GM18499 (cell line): ENCODE results near the gene CMTM4.
"Not testable (repeated sequence)": the region's sequence is repeated elsewhere in the genome, so short reads cannot be mapped to it uniquely, and the experiment has no call there.

Experiments
- ATAC-seq: cut with Tn5 transposase; IDR thresholded peaks from one replicate; pipeline ENCODE4 v1.9.1; 2021; ENCODE audit warnings: moderate number of reproducible peaks; ENCODE audit not compliant: insufficient read depth, unreplicated experiment

Gene CMTM4

DNA sequence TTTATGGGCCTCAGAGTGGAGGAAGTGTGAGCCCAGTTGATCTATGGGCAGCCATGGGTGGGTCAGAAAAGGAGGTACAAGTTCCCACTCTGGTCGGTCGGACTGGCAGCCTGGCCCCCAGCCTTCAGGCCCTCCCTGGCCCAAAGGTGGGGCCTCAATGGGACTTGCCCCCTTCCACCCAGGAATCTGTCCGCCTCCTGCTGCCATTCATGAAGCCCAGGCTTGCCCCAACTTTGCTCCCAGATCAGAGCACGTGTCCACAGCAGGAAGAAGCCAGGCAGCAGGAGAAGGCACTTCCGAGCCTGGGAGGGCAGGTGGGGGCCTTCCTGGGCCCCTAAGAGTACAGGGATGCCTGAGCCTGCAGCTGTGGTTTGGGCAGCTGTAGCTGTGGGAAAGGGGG is 95.1 kb downstream of the CMTM4 start:
- no peak for ATAC-seq

GRCh38 chr16:66600477-66600876 is 96.1 kb downstream of the CMTM4 start:
- no peak for ATAC-seq

GRCh38 chr16:66599726-66600125 is 96.8 kb downstream of the CMTM4 start:
- no peak for ATAC-seq

DNA sequence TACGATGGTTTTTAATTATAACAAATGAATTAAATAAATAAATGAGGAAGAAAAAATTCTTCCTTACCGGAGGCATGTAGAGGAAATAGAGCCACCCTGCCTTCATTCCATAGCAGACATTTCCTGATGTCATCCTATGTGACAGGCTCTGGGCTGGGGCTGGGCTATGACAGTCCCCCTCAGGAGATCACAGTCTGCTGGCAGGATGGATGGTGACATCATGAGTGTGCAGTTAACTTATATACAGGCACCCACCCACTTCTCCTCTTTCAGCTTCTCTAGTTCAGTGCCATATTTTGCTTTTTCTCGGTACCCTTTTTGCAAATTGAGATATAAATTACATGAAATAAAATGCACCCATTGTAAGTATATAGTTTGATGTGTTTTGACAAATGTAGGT is 98.4 kb downstream of the CMTM4 start:
- no peak for ATAC-seq

- no peak for ATAC-seq
Measured at GRCh38 chr16:66596986-66597848, 99.3 kb downstream of the CMTM4 start.

DNA sequence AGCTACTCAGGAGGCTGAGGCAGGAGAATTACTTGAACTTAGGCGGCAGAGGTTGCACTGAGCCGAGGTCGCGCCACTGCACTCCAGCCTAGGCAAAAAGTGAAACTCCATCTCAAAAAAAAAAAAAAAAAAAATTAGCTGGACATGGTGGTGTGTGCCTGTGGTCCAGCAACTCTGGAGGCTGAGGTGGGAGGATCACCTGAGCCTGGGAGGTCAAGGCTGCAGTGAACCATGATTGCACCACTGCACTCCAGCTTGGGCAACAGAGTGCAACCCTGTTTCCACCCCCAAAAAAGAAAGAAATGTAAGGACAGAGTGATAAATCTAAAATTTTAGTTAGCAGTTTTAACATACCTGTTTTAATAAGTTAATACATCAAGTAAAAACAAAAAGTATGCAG is 100.0 kb downstream of the CMTM4 start:
- not testable (repeated sequence) for ATAC-seq

DNA sequence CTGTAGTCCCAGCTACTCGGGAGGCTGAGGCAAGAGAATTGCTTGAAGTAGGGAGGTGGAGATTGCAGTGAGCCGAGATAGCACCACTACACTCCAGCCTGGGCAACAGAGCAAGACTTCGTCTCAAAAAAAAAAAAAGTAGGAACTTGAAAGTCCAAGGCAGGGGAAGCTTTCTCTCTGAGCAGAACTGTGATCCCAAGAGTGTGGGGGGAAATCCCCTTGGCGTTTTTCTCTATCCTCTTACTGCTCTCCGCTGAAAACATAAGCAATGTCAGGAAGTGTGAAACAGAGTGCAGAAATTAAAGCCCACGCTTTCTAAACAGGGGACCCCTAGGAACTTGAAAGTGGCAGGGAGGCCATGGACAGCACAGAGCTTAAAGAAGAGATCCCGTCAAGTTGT is 101.8 kb downstream of the CMTM4 start:
- no peak for ATAC-seq

- ATAC-seq, result no peak
Measured at GRCh38 chr16:66592814-66593213, 103.7 kb downstream of the CMTM4 start.

DNA sequence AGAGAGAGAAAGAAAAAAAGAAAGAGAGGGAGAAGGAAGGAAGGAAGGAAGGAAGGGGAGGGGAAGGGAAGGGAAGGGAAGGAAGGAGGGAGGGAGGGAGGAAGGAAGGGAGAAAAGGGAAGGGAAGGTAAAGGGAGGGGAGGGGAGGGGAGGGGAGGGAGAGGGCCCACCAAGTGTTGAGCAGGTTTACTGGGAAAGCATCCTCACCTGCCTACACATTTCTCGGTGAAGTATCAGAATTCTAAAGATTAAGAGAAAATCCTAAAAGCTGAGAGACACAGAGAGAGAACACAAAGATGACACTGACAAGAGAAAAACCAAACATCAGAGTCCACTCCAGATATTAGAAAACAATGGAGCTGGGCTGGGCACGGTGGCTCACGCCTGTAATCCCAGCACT is 104.3 kb downstream of the CMTM4 start:
- ATAC-seq, result no peak

- ATAC-seq, result no peak
Measured at GRCh38 chr16:66591018-66591417, 105.5 kb downstream of the CMTM4 start.

GRCh38 chr16:66590322-66590721 is 106.2 kb downstream of the CMTM4 start:
- no peak for ATAC-seq

- peak; percentile 80 for ATAC-seq
Measured at GRCh38 chr16:66588981-66589713, 107.4 kb downstream of the CMTM4 start.

- ATAC-seq, result no peak
Measured at GRCh38 chr16:66587881-66588600, 108.5 kb downstream of the CMTM4 start.

DNA sequence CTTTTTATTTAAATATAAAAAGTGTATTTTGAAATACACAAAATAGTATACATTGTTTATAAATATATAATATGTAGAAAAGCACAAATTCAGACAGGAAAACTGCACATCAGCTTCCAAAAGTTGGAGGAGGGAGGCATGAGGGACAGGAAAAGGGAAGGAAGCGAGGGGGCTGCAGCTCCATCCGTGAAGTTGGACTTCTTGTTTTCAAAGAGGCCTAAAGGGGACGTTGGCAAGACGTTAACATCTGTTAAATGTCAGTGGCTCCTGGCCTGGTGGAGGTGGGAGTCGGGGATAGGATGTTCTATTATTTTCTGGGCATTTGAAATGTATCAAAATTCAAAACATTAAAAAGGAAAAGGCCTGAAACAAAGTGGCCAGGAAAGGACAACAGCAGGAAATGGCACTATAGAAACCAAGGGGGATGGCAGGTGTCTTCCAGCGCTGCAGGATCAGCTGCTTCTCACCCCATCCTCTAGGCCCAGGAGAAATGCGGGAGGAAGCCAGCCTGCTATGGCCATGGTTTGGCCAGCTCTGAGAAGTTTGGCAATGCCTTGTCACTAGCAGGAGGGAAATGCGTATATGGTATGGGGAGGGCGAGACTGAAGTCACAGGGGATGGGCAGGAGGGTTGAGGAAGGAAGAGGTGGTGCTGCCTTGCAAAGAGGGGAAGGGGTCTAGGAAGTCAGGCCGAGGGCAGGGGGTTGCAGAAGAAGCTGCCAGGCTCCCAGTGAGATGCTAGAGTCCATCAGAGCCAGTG is 110.9 kb downstream of the CMTM4 start:
- no peak for ATAC-seq

- ATAC-seq, result no peak
Measured at GRCh38 chr16:66581246-66581952, 115.1 kb downstream of the CMTM4 start.

DNA sequence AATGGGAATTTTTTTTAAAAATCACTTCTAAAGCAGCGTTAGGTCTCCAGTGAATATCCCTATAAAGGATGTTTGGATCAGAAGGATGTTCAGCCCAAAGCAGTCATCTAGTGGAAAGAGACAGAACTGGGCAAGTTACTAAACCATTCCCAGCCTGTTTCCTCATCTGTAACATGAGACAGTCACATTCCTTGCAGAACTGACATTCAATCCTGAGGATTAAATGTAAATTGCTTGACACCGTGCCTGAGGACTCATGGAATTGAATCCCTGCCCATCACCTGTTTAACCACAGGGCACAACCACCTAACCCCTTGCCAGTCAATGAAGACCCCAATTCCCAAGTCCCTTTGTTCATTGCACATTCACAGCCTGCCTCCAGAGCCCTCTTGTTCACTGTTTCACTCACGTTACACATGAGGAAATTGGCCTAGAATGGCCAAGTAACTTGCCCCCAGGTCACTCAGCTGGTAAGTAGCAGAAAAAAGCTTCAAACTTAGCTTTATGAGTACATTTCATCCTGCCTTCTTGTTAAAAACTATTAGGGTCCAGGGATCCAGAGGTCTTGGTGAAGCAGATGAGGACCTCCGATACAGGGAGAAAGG is 115.8 kb downstream of the CMTM4 start:
- ATAC-seq, result no peak

DNA sequence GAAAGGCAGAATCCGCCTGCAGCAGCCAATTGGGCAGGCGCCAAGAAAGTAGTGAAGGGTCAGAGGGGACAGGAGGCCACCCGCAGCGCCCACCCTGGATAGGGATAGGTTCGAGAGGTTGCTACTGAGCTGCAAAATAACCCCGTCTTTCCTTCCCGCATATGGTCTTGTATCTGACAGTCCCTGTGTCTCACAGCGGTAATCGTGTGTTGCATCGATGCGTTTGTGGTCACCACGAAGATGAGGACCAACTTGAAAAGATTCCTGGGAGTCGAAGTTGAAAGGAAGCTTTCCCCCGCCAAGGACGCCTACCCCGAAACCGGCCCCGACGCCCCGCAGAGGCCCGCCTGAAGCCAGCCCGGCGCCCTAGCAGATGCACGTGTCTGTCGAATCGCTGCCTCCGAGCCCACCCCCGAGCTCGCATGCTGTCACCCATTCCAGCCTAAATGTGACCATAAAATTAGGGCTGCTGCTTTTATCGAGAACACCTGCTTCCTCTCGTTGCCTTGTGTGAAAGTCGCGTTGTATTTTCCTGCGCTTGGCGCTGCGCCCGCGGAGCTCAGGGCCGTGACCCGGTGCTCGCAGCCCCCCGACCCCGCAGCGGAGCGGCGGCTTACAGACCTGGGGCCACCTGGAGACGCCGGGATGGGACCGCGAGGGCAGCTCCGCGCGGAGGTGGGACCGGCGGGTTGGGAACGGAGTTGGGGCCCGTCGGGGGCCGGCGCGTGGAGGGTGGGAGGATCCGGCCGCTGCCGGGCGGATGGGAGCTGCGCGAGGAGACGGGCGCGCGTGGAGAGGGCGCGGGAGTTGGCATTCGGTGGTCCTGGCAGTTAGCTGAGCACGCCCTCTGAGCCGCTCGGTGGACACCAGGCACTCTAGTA is 117.7 kb downstream of the CMTM4 start, which contains the start of gene CMTM2:
Gene CMTM2 (plus strand): TSS at position 813 of the 881 bp plus-strand sequence. CDS start 145 bp downstream, outside the sequence.
- ATAC-seq, result no peak

DNA sequence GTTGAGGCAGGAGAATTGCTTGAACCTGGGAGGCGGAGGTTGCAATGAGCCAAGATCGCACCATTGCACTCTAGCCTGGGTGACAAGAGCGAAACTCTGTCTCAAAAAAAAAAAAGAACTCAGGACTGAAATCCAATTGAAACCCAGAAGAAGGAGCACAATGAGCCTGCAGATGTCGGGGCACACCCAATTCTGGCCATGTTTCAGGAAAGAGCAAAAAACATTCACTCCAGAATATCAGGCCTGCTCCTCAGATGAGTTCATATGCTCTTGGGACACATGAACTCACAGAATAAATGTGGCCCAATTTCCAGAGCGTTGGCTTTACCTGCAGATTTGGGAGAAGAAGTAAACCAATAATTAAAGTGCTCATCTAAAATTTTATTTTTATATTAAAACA is 120.2 kb downstream of the CMTM4 start:
- ATAC-seq, result no peak
